ENCODE data around the gene CLSTN2. TPM values are rescaled to one million over a fixed set of nuclear protein-coding genes. Genes with fewer than 3 reads are reported as not detected.

The CLSTN2 gene
- total and polyA plus RNA-seq, 3 donors from 2014 or later, result 3.1 to 5.7 (median 3.8) TPM

DNA sequence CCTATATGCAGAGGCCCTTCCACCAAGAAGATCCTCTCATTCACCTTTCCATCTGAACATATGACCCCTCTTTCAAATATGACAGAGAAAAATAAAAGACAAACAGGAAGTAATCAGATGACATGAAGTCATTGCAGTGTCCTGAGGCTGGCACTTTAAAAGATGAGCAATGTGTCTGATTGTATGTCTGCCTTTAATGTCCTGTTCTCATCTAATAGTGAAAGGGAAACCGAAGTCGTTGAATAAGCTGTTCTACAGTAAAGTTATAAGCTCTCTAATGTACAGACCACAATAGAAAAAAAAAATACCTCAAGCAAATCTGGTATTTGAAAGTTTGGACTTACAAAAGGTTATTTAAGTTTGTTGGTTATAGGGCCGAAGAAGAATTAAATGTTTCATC is 243.0 kb downstream of the CLSTN2 start:
- no peak for DNase-seq
- TF ChIP-seq, protein P1, sequence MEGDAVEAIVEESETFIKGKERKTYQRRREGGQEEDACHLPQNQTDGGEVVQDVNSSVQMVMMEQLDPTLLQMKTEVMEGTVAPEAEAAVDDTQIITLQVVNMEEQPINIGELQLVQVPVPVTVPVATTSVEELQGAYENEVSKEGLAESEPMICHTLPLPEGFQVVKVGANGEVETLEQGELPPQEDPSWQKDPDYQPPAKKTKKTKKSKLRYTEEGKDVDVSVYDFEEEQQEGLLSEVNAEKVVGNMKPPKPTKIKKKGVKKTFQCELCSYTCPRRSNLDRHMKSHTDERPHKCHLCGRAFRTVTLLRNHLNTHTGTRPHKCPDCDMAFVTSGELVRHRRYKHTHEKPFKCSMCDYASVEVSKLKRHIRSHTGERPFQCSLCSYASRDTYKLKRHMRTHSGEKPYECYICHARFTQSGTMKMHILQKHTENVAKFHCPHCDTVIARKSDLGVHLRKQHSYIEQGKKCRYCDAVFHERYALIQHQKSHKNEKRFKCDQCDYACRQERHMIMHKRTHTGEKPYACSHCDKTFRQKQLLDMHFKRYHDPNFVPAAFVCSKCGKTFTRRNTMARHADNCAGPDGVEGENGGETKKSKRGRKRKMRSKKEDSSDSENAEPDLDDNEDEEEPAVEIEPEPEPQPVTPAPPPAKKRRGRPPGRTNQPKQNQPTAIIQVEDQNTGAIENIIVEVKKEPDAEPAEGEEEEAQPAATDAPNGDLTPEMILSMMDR (IDR thresholded peaks at IDR 0.05), result no peak
- intact Hi-C loops (cut with DNase I; ENCODE audit: low total_unique reads), result no loop called here
- Histone ChIP-seq H3K4me3 (no peak overlapping the region), H3K36me3 (ENCODE audit: low read depth, missing control alignments) (no peaks in the 10 kb centered on the region), H3K27ac (no peak overlapping the region), H3K4me1 (no peaks in the 10 kb centered on the region), H3K9me3 (no peaks in the 10 kb centered on the region), H3K27me3 (no peaks in the 10 kb centered on the region)
- 84 to 88% methylated on average over 3 of the region's 3 CpGs for WGBS, 2 donors

DNA sequence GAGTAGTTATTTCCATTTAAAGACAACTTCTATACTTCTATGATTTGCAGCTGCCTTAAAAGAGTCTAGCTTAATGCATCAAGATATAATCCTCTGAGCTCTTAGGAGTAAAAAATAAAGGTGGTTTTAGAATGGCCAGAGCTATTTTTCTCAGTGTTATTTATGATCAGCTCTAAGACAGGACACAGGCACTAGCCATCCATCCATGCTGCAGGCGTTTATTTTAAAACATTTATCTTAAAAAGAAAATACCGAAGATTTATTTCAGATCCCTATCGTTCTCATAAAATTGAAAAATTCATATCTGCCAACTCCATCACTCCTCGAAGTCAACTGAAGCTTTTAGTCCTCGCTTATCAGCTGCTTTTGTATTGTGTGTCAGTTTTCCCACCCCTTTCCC is 243.5 kb downstream of the CLSTN2 start:
- intact Hi-C loops (cut with DNase I; ENCODE audit: low total_unique reads), result no loop called here
- 71 to 83% methylated on average over 5 of the region's 5 CpGs for WGBS, 2 donors
- Histone ChIP-seq H3K27me3 (no peaks in the 10 kb centered on the region), H3K4me3 (no peak overlapping the region), H3K4me1 (no peaks in the 10 kb centered on the region), H3K27ac (no peak overlapping the region), H3K9me3 (no peaks in the 10 kb centered on the region), H3K36me3 (ENCODE audit: low read depth, missing control alignments) (no peaks in the 10 kb centered on the region)
- no peak for DNase-seq
- TF ChIP-seq, protein P1 (IDR thresholded peaks at IDR 0.05), result no peak
- TF ChIP-seq POLR2A (IDR thresholded peaks at IDR 0.05), result no peak

DNA sequence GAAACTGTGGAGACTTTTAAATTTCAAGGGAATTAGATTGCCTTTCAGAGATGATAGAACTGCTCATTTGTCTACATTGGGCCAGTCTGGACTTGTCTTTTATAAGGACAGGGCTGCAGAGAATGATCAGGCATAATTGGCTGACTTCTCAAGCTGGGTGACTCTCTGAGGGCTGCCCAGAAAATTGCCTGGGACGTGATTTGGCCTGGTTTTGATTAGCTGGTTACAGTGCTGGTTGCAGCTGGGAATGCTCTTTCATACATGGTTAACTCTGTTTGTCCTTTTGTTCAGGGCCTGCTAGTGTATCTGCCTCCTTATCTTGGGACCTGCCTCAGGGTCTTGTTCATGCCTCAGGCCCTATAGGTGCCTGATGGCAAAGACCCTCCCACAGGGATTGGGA is 245.6 kb downstream of the CLSTN2 start:
- no peak for TF ChIP-seq POLR2A (IDR thresholded peaks at IDR 0.05)
- TF ChIP-seq, protein P1 (IDR thresholded peaks at IDR 0.05), result no peak
- H3K36me3 ChIP-seq (ENCODE audit: low read depth, missing control alignments), result no peaks in the 10 kb centered on the region

DNA sequence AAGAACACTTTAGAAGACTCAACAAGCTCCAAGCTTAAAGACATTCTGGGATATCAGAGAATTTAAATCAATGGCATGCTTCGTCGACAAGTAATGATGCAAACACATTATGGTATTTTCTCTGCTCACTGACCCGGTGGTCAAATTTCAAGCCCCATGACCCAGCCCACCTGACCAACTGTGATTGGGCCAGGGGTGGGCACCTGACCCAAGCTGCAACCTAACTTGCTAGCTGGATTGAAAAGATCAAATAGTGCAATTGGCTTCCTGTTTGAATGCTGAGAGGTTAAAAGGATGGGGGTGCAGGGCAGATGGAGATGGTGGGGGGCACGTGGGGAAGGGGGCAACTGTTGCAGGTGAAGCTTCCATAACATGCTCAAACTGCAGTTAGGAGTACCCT is 250.4 kb downstream of the CLSTN2 start:
- Histone ChIP-seq H3K9me3 (no peaks in the 10 kb centered on the region), H3K4me3 (no peak overlapping the region), H3K36me3 (ENCODE audit: low read depth, missing control alignments) (no peaks in the 10 kb centered on the region), H3K27ac (no peak overlapping the region), H3K27me3 (no peaks in the 10 kb centered on the region), H3K4me1 (peaks cover 10% of the 10 kb centered on the region)
- TF ChIP-seq, protein P1 (IDR thresholded peaks at IDR 0.05), result no peak
- TF ChIP-seq POLR2A (IDR thresholded peaks at IDR 0.05), result no peak
- WGBS, 2 donors, result 82 to 86% methylated on average over 4 of the region's 4 CpGs
- DNase-seq, result no peak
- intact Hi-C loops (cut with DNase I; ENCODE audit: low total_unique reads), result no loop called here

More for the DNA sequence above, 245.6 kb downstream of the CLSTN2 start:
- 82% methylated on average over 1 of the region's 1 CpG; no CpG with 5 or more reads in 1 of the 2 donors for WGBS, 2 donors
- Histone ChIP-seq H3K27ac (no peak overlapping the region), H3K27me3 (no peaks in the 10 kb centered on the region), H3K4me3 (no peak overlapping the region), H3K9me3 (no peaks in the 10 kb centered on the region), H3K4me1 (no peaks in the 10 kb centered on the region)
- DNase-seq, result no peak
- intact Hi-C loops (cut with DNase I; ENCODE audit: low total_unique reads), result no loop called here

DNA sequence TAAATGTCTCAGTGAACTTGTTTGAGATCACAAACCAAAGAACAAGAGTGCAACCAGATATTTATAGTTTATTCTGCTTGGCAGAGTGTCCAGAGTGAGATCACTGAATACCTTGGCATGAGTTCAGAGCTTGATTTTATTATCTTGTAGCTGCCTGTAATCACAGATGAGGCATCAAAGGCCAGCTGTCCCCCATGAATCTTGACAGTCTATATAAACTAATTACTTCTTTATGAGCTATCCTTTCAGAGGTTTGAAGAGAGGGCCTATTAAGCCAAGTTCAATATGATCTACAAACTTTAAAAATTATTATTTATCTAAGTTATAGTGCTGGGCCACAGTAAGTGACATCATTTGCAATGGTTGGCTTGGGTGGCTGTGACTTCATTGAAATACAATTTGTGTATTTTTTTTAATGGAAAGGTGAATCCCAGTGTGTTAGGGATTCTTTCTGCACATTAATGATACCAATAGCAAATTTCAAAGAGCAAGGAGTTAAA is 251.5 kb downstream of the CLSTN2 start:
- TF ChIP-seq, protein P1 (IDR thresholded peaks at IDR 0.05), result no peak
- no peak for TF ChIP-seq POLR2A (IDR thresholded peaks at IDR 0.05)
- intact Hi-C loops (cut with DNase I; ENCODE audit: low total_unique reads), result no loop called here
- H3K27ac ChIP-seq, result no peak overlapping the region
- H3K4me3 ChIP-seq, result no peak overlapping the region
- H3K27me3 ChIP-seq, result no peaks in the 10 kb centered on the region
- DNase-seq, result peak; percentile 45
- H3K9me3 ChIP-seq, result no peaks in the 10 kb centered on the region
- H3K36me3 ChIP-seq (ENCODE audit: low read depth, missing control alignments), result no peaks in the 10 kb centered on the region
- peaks cover 10% of the 10 kb centered on the region for H3K4me1 ChIP-seq
